ENCODE results near the gene BAZ2B.

BAZ2B gene

GRCh38 chr2:159317392-159318088, 298.8 kb downstream of the BAZ2B start:
- no peak for DNase-seq (ENCODE audit: low spot score)

- no peak for DNase-seq (ENCODE audit: low spot score)
Observed at GRCh38 chr2:159307942-159308341, 308.4 kb downstream of the BAZ2B start.

- no peak for DNase-seq (ENCODE audit: low spot score)
Observed at GRCh38 chr2:159300586-159300985, 315.8 kb downstream of the BAZ2B start.

GRCh38 chr2:159298967-159299366, 317.4 kb downstream of the BAZ2B start:
- no peak for DNase-seq (ENCODE audit: low spot score)

GRCh38 chr2:159297042-159297707, 319.2 kb downstream of the BAZ2B start:
- no peak for DNase-seq (ENCODE audit: low spot score)

- no peak for DNase-seq (ENCODE audit: low spot score)
Observed at GRCh38 chr2:159292157-159292556, 324.2 kb downstream of the BAZ2B start.

- DNase-seq (ENCODE audit: low spot score) = peak; percentile 36
Observed at GRCh38 chr2:159290289-159290907, 325.9 kb downstream of the BAZ2B start.

- DNase-seq (ENCODE audit: low spot score) = no peak
Observed at GRCh38 chr2:159287733-159288132, 328.6 kb downstream of the BAZ2B start.

- peak; percentile 97 for DNase-seq (ENCODE audit: low spot score)
Observed at GRCh38 chr2:159286709-159287441, 329.5 kb downstream of the BAZ2B start.

GRCh38 chr2:159285929-159286708, 330.2 kb downstream of the BAZ2B start, which contains the start of gene WDSUB1:
Gene WDSUB1, minus strand, starts transcription at chr2:159286703. Its CDS starts 3,634 bp downstream, at chr2:159283069.
- DNase-seq (ENCODE audit: low spot score) = peak; percentile 7

GRCh38 chr2:159285433-159285832, 330.9 kb downstream of the BAZ2B start:
- DNase-seq (ENCODE audit: low spot score) = no peak

GRCh38 chr2:159283529-159283928, 332.8 kb downstream of the BAZ2B start:
- DNase-seq (ENCODE audit: low spot score) = no peak

- no peak for DNase-seq (ENCODE audit: low spot score)
Observed at GRCh38 chr2:159281002-159281401, 335.3 kb downstream of the BAZ2B start.

GRCh38 chr2:159279700-159280099, 336.6 kb downstream of the BAZ2B start:
- no peak for DNase-seq (ENCODE audit: low spot score)

- DNase-seq (ENCODE audit: low spot score) = no peak
Observed at GRCh38 chr2:159275111-159275510, 341.2 kb downstream of the BAZ2B start.

GRCh38 chr2:159272156-159272555, 344.2 kb downstream of the BAZ2B start:
- no peak for DNase-seq (ENCODE audit: low spot score)

- no peak for DNase-seq (ENCODE audit: low spot score)
Observed at GRCh38 chr2:159270744-159271379, 345.5 kb downstream of the BAZ2B start.

Data from activated CD4-positive, alpha-beta T cell treated with anti-CD3 and anti-CD28 coated beads, Interleukin-2, Interleukin-4, amounts not matched to agents 100 ng/mL and 50 ng/mL, durations not matched to agents 16 hours and 8 hours (primary cell).